ENCODE measurements around the gene PDE3A.

DNA sequence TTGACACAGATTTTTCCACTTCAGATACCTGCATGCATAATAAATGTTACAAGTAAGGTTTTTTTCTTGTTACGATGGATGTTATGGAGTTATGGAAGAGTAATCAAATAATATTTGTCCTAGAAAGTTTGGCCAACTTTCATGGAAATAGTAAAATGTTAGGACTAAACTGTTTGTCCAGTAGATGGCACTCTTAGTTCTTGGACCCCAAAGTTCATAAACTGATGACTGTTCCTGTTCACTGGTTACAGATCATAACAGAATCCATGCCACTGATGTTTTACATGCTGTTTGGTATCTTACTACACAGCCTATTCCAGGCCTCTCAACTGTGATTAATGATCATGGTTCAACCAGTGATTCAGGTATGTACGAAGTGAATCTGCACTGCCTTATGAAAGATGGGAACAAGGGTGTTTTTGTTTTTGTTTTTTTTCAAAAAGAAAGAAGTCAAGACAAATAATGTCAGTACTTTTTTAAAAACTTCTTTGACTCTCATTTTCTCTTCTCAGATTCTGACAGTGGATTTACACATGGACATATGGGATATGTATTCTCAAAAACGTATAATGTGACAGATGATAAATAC lies 278.0 kb downstream of the PDE3A start:
- TF ChIP-seq, protein P1, sequence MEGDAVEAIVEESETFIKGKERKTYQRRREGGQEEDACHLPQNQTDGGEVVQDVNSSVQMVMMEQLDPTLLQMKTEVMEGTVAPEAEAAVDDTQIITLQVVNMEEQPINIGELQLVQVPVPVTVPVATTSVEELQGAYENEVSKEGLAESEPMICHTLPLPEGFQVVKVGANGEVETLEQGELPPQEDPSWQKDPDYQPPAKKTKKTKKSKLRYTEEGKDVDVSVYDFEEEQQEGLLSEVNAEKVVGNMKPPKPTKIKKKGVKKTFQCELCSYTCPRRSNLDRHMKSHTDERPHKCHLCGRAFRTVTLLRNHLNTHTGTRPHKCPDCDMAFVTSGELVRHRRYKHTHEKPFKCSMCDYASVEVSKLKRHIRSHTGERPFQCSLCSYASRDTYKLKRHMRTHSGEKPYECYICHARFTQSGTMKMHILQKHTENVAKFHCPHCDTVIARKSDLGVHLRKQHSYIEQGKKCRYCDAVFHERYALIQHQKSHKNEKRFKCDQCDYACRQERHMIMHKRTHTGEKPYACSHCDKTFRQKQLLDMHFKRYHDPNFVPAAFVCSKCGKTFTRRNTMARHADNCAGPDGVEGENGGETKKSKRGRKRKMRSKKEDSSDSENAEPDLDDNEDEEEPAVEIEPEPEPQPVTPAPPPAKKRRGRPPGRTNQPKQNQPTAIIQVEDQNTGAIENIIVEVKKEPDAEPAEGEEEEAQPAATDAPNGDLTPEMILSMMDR (IDR thresholded peaks at IDR 0.05) = peak in 3 of 4 experiments; percentile 18 to 38 (median 34)
- no peak for TF ChIP-seq POLR2A (IDR thresholded peaks at IDR 0.05)
